Medulla oblongata (tissue), 1 donor: ENCODE data around the gene TRIM9.
"Not testable (repeated sequence)": the region's sequence is repeated elsewhere in the genome, so short reads cannot be mapped to it uniquely, and the experiment has no call there.

Source experiments
- DNase-seq: peaks from one replicate; pipeline ENCODE4 v3.0.0-alpha.2; 2015; ENCODE audit errors: extremely low spot score

The TRIM9 gene

GRCh38 chr14:50964683-50965390 is 130.1 kb downstream of the TRIM9 start:
- peak; percentile 70 for DNase-seq

GRCh38 chr14:50963919-50964318 is 131.0 kb downstream of the TRIM9 start:
- no peak for DNase-seq

GRCh38 chr14:50961605-50962221 is 133.2 kb downstream of the TRIM9 start:
- peak; percentile 66 for DNase-seq

- DNase-seq: no peak
Observed at GRCh38 chr14:50957296-50957695, 137.6 kb downstream of the TRIM9 start.

GRCh38 chr14:50956421-50956820 is 138.5 kb downstream of the TRIM9 start:
- not testable (repeated sequence) for DNase-seq

GRCh38 chr14:50955373-50956043 is 139.4 kb downstream of the TRIM9 start:
- DNase-seq: peak; percentile 36

- peak; percentile 91 for DNase-seq
Observed at GRCh38 chr14:50954811-50955372, 140.0 kb downstream of the TRIM9 start.

- no peak for DNase-seq
Observed at GRCh38 chr14:50953502-50953901, 141.4 kb downstream of the TRIM9 start.

- DNase-seq: no peak
Observed at GRCh38 chr14:50951032-50951431, 143.9 kb downstream of the TRIM9 start.

- no peak for DNase-seq
Observed at GRCh38 chr14:50948205-50948604, 146.7 kb downstream of the TRIM9 start.

- DNase-seq: peak; percentile 43
Observed at GRCh38 chr14:50947446-50947845, 147.5 kb downstream of the TRIM9 start.

GRCh38 chr14:50946234-50946935 is 148.5 kb downstream of the TRIM9 start:
- DNase-seq: no peak

- peak; percentile 37 for DNase-seq
Observed at GRCh38 chr14:50944647-50945413, 150.1 kb downstream of the TRIM9 start.

GRCh38 chr14:50943943-50944646 is 150.8 kb downstream of the TRIM9 start, which contains the start of gene PYGL:
Gene PYGL (minus strand): TSS chr14:50944483. CDS start chr14:50944403, 80 bp downstream.
- DNase-seq: peak; percentile 51

- peak; percentile 31 for DNase-seq
Observed at GRCh38 chr14:50943261-50943942, 151.5 kb downstream of the TRIM9 start.

- not testable (repeated sequence) for DNase-seq
Observed at GRCh38 chr14:50941638-50942037, 153.3 kb downstream of the TRIM9 start.

GRCh38 chr14:50941151-50941550 is 153.8 kb downstream of the TRIM9 start:
- DNase-seq: no peak

GRCh38 chr14:50937800-50938199 is 157.1 kb downstream of the TRIM9 start:
- no peak for DNase-seq

- no peak for DNase-seq
Observed at GRCh38 chr14:50937325-50937724, 157.6 kb downstream of the TRIM9 start.

- DNase-seq: no peak
Observed at GRCh38 chr14:50936882-50937281, 158.0 kb downstream of the TRIM9 start.
